ENCODE results near the gene NCKAP5.

NCKAP5 gene

DNA sequence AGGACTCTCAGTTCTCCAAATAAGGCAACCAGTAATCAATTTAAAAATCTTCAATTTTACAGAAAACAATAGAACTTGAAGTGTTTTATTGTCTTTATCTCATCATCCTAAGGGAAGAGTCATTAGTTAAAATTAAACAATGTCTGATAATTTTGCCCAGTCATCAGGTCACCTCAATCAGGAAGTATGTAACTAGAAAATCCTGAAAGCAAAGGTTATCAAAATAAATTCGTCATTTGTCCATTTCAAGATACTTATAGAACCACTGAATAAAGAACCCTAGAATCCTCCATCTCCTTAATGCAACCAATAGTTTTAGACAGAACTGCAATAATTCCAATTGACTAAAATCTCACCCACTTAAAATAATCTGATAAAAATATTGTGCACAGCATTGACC, 115.2 kb downstream of the NCKAP5 start:
- H4K12ac ChIP-seq (ENCODE audit: low read depth, low read length) = no peak overlapping the region

DNA sequence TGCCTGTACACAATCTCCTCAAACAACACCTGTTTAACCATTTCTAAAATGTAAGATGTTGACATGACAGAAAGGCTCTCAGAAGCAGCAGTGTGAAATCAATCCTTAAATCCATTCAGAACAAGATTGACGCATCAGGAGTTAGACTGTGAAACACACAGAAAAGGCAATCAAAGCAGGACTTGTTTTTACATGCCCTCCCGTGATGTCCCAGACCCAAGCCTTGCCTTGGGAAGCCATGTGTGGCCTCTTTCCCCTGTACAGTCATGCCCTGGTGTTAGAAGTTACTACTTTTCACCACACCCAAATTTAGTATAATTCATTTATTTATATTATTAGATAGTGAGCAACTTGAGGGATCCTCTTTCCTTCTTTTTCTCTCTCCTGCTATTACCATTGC, 115.7 kb downstream of the NCKAP5 start:
- H2BK120ac ChIP-seq (ENCODE audit: insufficient read depth, low read length, poor library complexity) = no peak overlapping the region
- DNase-seq = no peak
- WGBS (ENCODE audit: extremely low coverage, insufficient coverage, insufficient read length) = no CpG with 5 or more reads among the region's 2 CpGs

More for the DNA sequence above, 115.2 kb downstream of the NCKAP5 start:
- Histone ChIP-seq H3K4me3 (ENCODE audit: low read depth, low read length) (no peak overlapping the region), H3K23ac (ENCODE audit: low read length) (no peak overlapping the region), H3K4ac (ENCODE audit: low read depth, low read length) (no peak overlapping the region), H3K79me1 (ENCODE audit: low read length) (no peaks in the 10 kb centered on the region), H3K4me1 (ENCODE audit: control insufficient read depth in 1 of 2, insufficient read depth in 2 of 2, low read length in 2 of 2) (no peaks in the 10 kb centered on the region), H2BK12ac (ENCODE audit: low read length) (no peak overlapping the region), H3K14ac (ENCODE audit: low read length) (no peak overlapping the region), H3K4me2 (ENCODE audit: low read length) (no peak overlapping the region), H3K9me3 (ENCODE audit: insufficient read depth, low read depth, low read length) (no peaks in the 10 kb centered on the region), H2AK5ac (ENCODE audit: low read length) (no peak overlapping the region), H2AFZ (ENCODE audit: insufficient read depth, low read length, poor library complexity) (no peak overlapping the region), H3K27me3 (ENCODE audit: insufficient read depth, low read length) (no peaks in the 10 kb centered on the region), H2BK5ac (ENCODE audit: low read depth, low read length, poor library complexity) (no peak overlapping the region), H4K8ac (ENCODE audit: low read depth, low read length) (no peak overlapping the region), H2BK120ac (ENCODE audit: insufficient read depth, low read length, poor library complexity) (no peak overlapping the region), H3K36me3 (ENCODE audit: control insufficient read depth in 1 of 2, insufficient read depth in 2 of 2, low read length in 2 of 2) (no peaks in the 10 kb centered on the region), H3K27ac (ENCODE audit: low read depth, low read length) (no peak overlapping the region), H3K79me2 (ENCODE audit: control insufficient read depth, insufficient read depth, low read length, poor library complexity) (no peaks in the 10 kb centered on the region), H3K9ac (ENCODE audit: low read length) (no peak overlapping the region), H4K91ac (ENCODE audit: low read depth, low read length) (no peak overlapping the region), H3K18ac (ENCODE audit: low read length) (no peak overlapping the region)
- no CpG with 5 or more reads among the region's 1 CpG for WGBS (ENCODE audit: extremely low coverage, insufficient coverage, insufficient read length)
- DNase-seq = no peak

DNA sequence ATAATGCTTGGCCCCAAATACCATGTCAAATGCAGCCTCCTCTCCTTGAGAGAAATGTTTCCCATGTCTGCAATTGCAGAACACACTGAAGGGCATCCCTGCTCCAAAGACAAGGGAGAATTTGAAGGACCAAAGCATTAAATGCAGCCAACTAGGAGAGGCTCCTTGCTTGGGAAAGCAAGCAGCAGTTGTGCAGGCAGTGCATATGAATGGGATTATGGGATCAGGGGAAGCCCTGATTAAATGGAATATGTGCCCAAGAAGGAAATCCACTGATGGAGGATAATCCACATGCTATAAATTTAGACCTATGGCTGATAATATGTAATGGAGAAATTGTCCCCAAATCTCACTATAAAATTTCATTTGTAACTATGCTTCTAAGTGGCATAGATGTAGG, 116.1 kb downstream of the NCKAP5 start:
- Histone ChIP-seq H2BK12ac (ENCODE audit: low read length) (no peak overlapping the region), H3K23ac (ENCODE audit: low read length) (no peak overlapping the region), H3K79me2 (ENCODE audit: control insufficient read depth, insufficient read depth, low read length, poor library complexity) (no peaks in the 10 kb centered on the region), H3K79me1 (ENCODE audit: low read length) (no peaks in the 10 kb centered on the region), H3K9me3 (ENCODE audit: insufficient read depth, low read depth, low read length) (no peaks in the 10 kb centered on the region), H4K91ac (ENCODE audit: low read depth, low read length) (no peak overlapping the region), H3K36me3 (ENCODE audit: control insufficient read depth in 1 of 2, insufficient read depth in 2 of 2, low read length in 2 of 2) (no peaks in the 10 kb centered on the region), H4K12ac (ENCODE audit: low read depth, low read length) (no peak overlapping the region), H3K18ac (ENCODE audit: low read length) (no peak overlapping the region), H2BK120ac (ENCODE audit: insufficient read depth, low read length, poor library complexity) (no peak overlapping the region), H3K9ac (ENCODE audit: low read length) (no peak overlapping the region), H2AFZ (ENCODE audit: insufficient read depth, low read length, poor library complexity) (no peak overlapping the region), H2AK5ac (ENCODE audit: low read length) (no peak overlapping the region), H3K27ac (ENCODE audit: low read depth, low read length) (no peak overlapping the region), H2BK5ac (ENCODE audit: low read depth, low read length, poor library complexity) (no peak overlapping the region), H3K4me1 (ENCODE audit: control insufficient read depth in 1 of 2, insufficient read depth in 2 of 2, low read length in 2 of 2) (no peaks in the 10 kb centered on the region), H3K4me3 (ENCODE audit: low read depth, low read length) (no peak overlapping the region), H3K14ac (ENCODE audit: low read length) (no peak overlapping the region), H3K4ac (ENCODE audit: low read depth, low read length) (no peak overlapping the region), H3K27me3 (ENCODE audit: insufficient read depth, low read length) (no peaks in the 10 kb centered on the region), H3K4me2 (ENCODE audit: low read length) (no peak overlapping the region), H4K8ac (ENCODE audit: low read depth, low read length) (no peak overlapping the region)
- no peak for DNase-seq

More for the DNA sequence above, 115.7 kb downstream of the NCKAP5 start:
- no peak overlapping the region for H3K9ac ChIP-seq (ENCODE audit: low read length)
- H3K9me3 ChIP-seq (ENCODE audit: insufficient read depth, low read depth, low read length) = no peaks in the 10 kb centered on the region
- no peak overlapping the region for H2AFZ ChIP-seq (ENCODE audit: insufficient read depth, low read length, poor library complexity)
- no peak overlapping the region for H2AK5ac ChIP-seq (ENCODE audit: low read length)
- no peak overlapping the region for H3K4me2 ChIP-seq (ENCODE audit: low read length)
- no peak overlapping the region for H3K18ac ChIP-seq (ENCODE audit: low read length)
- H3K27ac ChIP-seq (ENCODE audit: low read depth, low read length) = no peak overlapping the region
- no peak overlapping the region for H2BK12ac ChIP-seq (ENCODE audit: low read length)
- H3K4ac ChIP-seq (ENCODE audit: low read depth, low read length) = no peak overlapping the region
- no peaks in the 10 kb centered on the region for H3K36me3 ChIP-seq (ENCODE audit: control insufficient read depth in 1 of 2, insufficient read depth in 2 of 2, low read length in 2 of 2)
- H3K79me2 ChIP-seq (ENCODE audit: control insufficient read depth, insufficient read depth, low read length, poor library complexity) = no peaks in the 10 kb centered on the region
- H3K27me3 ChIP-seq (ENCODE audit: insufficient read depth, low read length) = no peaks in the 10 kb centered on the region
- H3K79me1 ChIP-seq (ENCODE audit: low read length) = no peaks in the 10 kb centered on the region
- H4K8ac ChIP-seq (ENCODE audit: low read depth, low read length) = no peak overlapping the region
- no peak overlapping the region for H4K91ac ChIP-seq (ENCODE audit: low read depth, low read length)
- no peaks in the 10 kb centered on the region for H3K4me1 ChIP-seq (ENCODE audit: control insufficient read depth in 1 of 2, insufficient read depth in 2 of 2, low read length in 2 of 2)
- H3K4me3 ChIP-seq (ENCODE audit: low read depth, low read length) = no peak overlapping the region
- H2BK5ac ChIP-seq (ENCODE audit: low read depth, low read length, poor library complexity) = no peak overlapping the region
- no peak overlapping the region for H3K23ac ChIP-seq (ENCODE audit: low read length)
- no peak overlapping the region for H4K12ac ChIP-seq (ENCODE audit: low read depth, low read length)
- no peak overlapping the region for H3K14ac ChIP-seq (ENCODE audit: low read length)

DNA sequence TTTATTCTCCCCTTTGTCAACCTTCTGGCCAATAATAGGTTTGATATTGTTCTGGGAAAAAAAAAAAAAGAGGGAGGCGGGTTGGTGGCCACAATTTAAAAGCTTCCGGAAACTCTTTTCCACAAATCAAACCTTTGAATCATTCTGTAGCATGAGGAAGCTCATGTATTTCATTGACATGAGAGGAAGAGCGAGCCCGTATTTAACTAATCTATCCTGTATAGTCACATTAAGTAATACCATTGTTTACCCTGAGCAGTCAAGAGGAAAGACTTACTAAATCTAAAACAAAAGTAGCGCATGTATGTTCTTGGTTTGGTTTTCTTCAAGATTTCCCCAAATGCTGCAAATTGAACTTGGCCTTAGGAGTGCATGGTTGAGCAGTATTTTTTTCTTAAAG, 120.1 kb downstream of the NCKAP5 start:
- no peak overlapping the region for H3K27ac ChIP-seq (ENCODE audit: low read depth, low read length)
- no peak overlapping the region for H3K9ac ChIP-seq (ENCODE audit: low read length)
- H2BK120ac ChIP-seq (ENCODE audit: insufficient read depth, low read length, poor library complexity) = no peak overlapping the region
- no peak overlapping the region for H4K8ac ChIP-seq (ENCODE audit: low read depth, low read length)
- no peak overlapping the region for H3K14ac ChIP-seq (ENCODE audit: low read length)
- H3K4me2 ChIP-seq (ENCODE audit: low read length) = no peak overlapping the region
- H2AFZ ChIP-seq (ENCODE audit: insufficient read depth, low read length, poor library complexity) = no peak overlapping the region
- H3K4me1 ChIP-seq (ENCODE audit: control insufficient read depth in 1 of 2, insufficient read depth in 2 of 2, low read length in 2 of 2) = no peaks in the 10 kb centered on the region
- no peak overlapping the region for H3K4me3 ChIP-seq (ENCODE audit: low read depth, low read length)
- H3K79me1 ChIP-seq (ENCODE audit: low read length) = no peaks in the 10 kb centered on the region
- H3K79me2 ChIP-seq (ENCODE audit: control insufficient read depth, insufficient read depth, low read length, poor library complexity) = no peaks in the 10 kb centered on the region
- H2BK5ac ChIP-seq (ENCODE audit: low read depth, low read length, poor library complexity) = no peak overlapping the region
- no peak overlapping the region for H3K23ac ChIP-seq (ENCODE audit: low read length)
- no peak overlapping the region for H4K12ac ChIP-seq (ENCODE audit: low read depth, low read length)
- H3K36me3 ChIP-seq (ENCODE audit: control insufficient read depth in 1 of 2, insufficient read depth in 2 of 2, low read length in 2 of 2) = no peaks in the 10 kb centered on the region
- no peak overlapping the region for H3K4ac ChIP-seq (ENCODE audit: low read depth, low read length)
- WGBS (ENCODE audit: extremely low coverage, insufficient coverage, insufficient read length) = no CpG with 5 or more reads among the region's 5 CpGs
- no peak overlapping the region for H4K91ac ChIP-seq (ENCODE audit: low read depth, low read length)
- no peak overlapping the region for H3K18ac ChIP-seq (ENCODE audit: low read length)
- H2BK12ac ChIP-seq (ENCODE audit: low read length) = no peak overlapping the region
- H3K27me3 ChIP-seq (ENCODE audit: insufficient read depth, low read length) = no peaks in the 10 kb centered on the region
- no peaks in the 10 kb centered on the region for H3K9me3 ChIP-seq (ENCODE audit: insufficient read depth, low read depth, low read length)
- no peak for DNase-seq
- H2AK5ac ChIP-seq (ENCODE audit: low read length) = no peak overlapping the region
